NCI-H526 treated with DMSO at 0.1 percent for 48 hours (cell line): ENCODE measurements around the gene APOL2.
"Not testable (repeated sequence)": the region's sequence is repeated elsewhere in the genome, so short reads cannot be mapped to it uniquely, and the experiment has no call there.

Source experiments
- DNase-seq: peaks from one replicate; lab custom pipeline; 2025; lab: John Stamatoyannopoulos, UW

Gene APOL2

GRCh38 chr22:36221799-36222751 lies 17.3 kb downstream of the APOL2 start:
- DNase-seq, result no peak

DNA sequence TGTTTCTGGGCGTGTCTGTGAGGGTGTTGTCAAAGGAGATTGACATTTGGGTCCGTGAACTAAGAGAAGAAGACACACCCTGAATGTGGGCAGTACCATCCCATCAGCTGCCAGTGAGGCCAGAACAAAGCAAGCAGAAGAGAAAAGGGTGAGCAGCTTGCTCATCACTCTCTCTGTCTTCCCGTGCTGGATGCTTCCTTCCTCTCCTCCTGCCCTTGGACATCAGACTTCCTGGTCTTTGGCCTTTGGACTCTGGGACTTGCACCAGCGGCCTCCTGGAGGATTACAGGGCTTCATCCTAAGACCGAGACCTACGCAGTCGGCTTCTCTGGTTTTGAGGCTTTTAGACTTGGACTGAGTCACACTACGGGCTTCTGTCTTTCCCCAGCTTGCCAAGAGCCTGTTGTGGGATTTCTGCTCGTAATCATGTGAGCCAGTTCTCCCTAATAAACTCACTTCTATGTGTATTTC lies 18.8 kb downstream of the APOL2 start:
- no peak for DNase-seq

DNA sequence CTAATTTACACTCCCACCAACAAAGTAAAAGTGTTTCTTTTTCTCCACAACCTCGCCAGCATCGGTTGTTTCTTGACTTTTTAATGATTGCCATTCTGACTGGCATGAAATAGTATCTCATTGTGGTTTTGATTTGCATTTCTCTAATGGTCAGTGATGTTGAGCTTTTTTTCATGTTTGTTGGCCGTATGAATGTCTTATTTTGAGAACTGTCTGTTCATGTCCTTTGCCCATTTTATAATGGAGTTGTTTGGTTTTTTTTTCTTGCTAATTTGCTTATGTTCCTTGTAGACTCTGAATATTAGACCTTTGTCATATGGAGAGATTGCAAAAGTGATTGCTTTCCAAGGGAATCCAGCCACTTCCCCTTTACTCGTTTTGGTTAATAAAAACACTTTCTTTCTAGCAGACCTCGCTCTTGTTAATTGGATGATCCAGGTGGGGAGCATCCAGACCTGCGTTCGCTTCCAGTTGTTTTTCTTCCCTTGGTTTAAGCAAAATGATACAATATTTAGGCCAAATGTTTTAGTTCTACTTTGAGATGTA lies 20.6 kb downstream of the APOL2 start:
- DNase-seq, result no peak

- DNase-seq, result no peak
These were observed 23.3 kb downstream of the APOL2 start for GRCh38 chr22:36215981-36216380.

DNA sequence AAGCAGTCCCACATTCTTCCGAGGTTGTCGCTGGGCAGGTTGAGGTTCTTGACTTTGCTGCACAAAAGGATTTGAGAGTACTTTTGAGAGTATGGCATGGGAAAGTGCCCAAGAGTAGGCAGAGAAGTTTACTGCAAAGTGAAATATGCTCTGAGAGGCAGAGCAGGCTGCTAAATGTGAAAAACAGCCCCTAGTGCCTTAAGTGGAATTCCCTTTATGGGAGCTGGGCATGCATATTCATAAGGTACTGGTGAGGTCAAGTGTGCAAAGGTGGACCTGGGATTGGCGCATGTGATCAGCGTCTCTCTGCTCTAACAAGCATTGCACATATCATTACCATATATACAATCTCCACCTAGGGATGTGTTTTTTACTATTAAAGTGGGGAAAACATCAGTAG lies 25.7 kb downstream of the APOL2 start:
- DNase-seq, result no peak

DNA sequence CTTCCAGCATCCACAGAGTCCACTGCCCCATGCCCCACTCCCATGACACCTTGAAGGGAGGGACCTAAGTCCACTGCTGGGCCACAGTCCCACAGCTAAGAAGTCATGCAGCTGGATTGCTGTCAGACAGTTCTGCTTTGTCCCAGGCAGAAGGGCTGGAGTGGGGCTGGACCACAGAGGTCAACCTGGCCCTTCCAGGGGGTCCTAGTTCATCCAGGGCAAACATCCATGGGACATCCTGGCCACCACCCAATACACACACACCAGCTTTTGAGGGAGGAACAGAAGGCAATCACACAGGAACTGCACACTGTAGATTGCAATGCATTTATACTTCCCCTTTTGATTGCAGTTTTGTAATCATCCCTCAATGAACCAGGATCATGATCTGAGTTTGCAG lies 26.4 kb downstream of the APOL2 start:
- no peak for DNase-seq

DNA sequence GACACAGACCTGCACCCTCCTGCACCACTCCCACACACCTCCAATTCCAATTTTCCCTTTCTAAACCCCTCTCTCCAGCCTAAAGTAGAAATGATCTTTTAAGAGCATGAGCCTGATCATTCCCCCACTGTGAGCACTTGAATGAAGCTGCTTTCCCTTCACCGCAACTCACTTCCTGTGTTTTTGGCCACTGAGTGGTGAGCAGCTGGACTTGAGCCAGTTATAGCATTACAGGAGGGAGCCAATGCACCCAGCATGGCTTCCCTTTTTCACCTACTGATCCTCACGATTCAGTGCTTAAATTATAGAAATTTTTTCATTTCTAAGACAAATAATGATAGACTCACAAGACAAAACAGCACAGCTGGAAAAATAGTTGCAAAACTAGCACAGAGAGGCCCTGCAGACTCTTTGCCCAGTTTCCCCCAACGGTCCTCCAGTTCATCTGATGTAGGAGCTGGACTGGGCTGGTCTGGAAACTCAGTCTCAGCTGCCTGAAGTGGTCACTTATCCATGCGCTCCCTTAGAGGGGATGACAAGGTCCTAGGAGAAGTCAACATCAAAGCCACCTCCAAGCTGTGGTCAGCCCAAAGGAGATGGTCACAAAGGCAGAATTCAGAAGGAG lies 28.0 kb downstream of the APOL2 start:
- no peak for DNase-seq

GRCh38 chr22:36210224-36210623 lies 29.1 kb downstream of the APOL2 start:
- DNase-seq, result no peak

- not testable (repeated sequence) for DNase-seq
These were observed 29.8 kb downstream of the APOL2 start for GRCh38 chr22:36209488-36209908.

GRCh38 chr22:36208914-36209313 lies 30.4 kb downstream of the APOL2 start:
- no peak for DNase-seq

DNA sequence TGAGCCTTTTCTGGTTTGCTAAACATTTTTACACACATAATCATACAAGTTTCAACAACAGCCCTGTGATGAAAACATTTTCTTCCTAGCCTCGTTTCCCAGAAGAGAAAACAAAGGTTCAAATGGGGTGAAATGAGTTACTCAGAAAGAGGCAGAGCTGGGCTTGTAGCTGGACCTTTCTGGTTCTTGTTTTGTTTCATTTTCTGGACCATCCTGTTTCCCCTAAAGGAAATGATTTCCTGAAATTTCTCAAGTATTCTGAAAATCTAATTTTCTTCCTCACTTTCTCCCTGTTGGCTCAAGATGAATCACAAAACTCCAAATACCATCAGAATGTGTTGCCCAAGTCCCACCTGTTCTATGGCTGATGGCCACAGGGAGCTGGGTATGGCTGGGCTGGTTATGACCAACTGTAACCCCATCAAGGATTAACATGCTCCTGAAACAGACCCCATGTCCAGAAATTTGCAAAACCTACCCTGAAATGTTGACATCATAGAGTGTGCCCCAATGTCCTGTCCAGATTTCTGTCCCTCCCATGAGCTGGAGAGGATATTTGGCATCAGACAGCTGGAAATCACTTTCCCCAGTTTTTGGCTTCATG lies 31.1 kb downstream of the APOL2 start:
- no peak for DNase-seq

DNA sequence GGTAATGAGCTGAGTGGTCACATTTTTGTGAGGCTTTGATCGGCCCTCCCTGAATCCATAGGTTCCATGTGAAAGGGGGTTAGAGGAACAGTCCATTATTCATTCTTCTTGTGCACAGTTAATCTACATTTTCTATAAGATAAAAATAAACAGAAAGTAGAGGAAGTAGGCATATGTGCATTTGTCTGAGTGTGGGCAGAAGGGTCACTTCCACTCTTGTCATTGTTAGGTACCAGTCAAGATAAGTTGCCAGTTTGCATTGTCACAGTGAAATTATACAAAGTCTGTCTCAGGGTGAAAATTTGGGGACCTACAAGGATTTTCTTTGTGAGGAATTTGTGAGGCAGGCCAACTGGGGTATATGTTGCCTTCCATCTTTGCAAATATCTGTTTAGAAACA lies 33.1 kb downstream of the APOL2 start:
- no peak for DNase-seq

- DNase-seq, result not testable (repeated sequence)
These were observed 33.8 kb downstream of the APOL2 start for GRCh38 chr22:36205573-36205972.

DNA sequence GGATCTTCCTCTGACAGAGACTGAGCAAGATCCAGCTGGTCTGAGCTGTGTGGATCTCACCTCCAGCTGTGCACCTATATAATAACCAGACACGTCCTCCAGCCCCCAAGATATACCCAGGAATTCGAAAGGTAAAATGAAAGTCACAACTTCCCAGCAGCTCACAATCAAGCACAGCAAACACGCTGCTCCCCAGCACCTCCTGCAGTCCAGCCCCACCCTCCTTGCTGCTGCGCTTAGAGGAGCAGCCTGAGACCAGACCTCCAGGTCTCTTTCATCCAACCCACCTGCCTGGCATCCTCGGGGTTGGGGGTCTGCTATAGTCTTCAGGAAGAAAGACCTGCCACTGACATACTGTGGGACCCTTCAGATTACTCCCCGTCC lies 34.7 kb downstream of the APOL2 start:
- no peak for DNase-seq

- DNase-seq, result no peak
These were observed 35.2 kb downstream of the APOL2 start for GRCh38 chr22:36204001-36204631.

- DNase-seq, result not testable (repeated sequence)
These were observed 35.9 kb downstream of the APOL2 start for GRCh38 chr22:36203441-36203840.

- not testable (repeated sequence) for DNase-seq
These were observed 36.4 kb downstream of the APOL2 start for GRCh38 chr22:36202906-36203305.

DNA sequence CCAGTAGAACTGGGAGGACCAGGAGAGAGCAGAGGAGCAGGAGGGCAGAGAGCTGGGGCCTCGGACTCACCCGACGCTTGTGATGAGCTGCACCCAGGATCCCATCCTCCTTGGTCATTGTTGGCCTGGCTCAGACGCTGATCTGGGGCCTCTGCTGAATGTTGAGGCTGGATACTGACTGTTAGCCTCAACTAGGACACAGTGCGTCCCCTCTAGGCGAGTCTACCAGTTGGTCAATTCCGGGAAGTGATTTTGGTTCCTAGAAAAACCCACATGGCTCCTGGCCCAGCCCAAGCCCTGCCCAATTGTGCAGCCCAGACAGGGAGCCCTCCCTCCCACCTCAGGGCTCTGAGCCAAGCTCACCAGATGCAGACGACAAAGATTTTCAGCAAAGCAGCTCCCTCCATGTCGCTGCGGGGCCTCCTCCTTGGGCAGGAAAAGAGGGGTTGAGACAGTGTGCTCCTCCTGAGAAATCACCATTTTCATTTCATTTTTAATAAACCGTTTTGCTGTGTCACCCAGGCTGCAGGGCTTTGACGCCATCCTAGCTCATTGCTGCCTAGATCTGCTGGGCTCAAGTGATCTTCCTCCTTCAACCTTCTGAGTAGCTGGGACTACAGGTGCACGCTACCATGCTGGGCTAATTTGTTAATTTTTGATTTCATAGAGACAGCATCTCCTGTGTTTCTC lies 37.6 kb downstream of the APOL2 start, which contains the start of gene APOL4:
TSS of gene APOL4 (minus strand) at position 180 of the 690 bp plus-strand sequence. CDS start at position 105, 75 bp downstream.
- no peak for DNase-seq

DNA sequence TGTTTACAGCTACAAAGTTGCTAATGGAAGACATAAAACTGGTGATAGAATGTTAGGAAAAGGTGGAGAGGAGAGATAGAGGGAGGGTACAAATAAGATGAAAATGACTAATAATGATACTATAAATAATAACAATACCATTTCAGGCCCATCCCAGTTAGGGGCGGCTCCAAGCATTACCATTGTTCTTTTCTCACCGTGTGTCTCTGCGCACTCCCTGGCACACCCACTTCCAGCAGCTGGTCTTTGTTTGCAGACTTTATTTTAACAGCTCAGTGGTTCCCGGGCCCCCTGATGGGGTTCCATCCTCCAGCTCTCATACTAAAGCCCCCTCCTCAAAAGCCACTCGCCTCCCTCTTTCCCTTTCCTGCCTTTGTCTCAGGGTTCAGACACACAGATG lies 38.3 kb downstream of the APOL2 start:
- not testable (repeated sequence) for DNase-seq

DNA sequence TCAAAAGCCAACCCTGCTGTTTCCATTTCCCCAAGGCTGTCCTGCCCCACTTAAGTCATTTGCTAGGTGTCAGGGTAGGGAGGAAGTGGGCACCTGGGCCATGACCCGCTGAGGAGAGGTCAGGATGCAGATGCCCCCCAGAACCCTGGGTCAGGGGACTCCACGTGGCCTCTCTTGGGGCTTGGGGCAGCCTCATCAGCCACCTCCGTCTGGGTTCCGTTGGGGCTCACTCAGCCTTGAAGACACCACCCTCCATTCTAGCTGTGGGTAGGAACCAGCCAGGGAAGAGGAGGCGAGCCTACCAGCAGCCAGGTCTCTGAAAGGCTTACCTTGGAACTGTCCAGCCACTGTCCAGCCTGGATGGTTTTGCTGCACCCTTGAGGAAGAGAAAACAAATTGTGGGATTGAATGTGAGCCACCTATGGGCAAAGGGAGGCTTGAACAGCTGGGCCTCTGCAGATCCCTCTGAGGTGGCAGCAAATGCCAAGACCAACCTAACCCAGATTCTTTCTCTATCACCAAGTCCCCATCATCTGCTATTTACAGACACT lies 40.3 kb downstream of the APOL2 start:
- no peak for DNase-seq

- no peak for DNase-seq
These were observed 40.8 kb downstream of the APOL2 start for GRCh38 chr22:36198536-36198935.
